ENCODE measurements around the gene KARS1.

DNA sequence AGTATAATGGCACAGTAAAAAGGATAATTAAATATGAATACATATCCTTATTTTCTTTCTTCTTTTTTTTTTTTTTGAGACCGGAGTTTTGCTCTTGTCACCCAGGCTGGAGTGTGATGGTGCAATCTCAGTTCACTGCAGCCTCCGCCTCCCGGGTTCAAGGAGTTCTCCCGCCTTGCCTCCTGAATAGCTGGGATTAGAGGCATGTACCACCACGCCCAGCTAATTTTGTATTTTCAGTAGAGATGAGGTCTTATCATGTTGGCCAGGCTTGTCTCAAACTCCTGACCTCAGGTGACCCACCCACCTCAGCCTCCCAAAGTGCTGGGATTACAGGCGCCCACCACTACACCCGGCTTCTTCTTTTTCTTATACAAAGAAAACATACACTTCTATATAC, 69.3 kb downstream of the KARS1 start:
- TF ChIP-seq, protein P1, sequence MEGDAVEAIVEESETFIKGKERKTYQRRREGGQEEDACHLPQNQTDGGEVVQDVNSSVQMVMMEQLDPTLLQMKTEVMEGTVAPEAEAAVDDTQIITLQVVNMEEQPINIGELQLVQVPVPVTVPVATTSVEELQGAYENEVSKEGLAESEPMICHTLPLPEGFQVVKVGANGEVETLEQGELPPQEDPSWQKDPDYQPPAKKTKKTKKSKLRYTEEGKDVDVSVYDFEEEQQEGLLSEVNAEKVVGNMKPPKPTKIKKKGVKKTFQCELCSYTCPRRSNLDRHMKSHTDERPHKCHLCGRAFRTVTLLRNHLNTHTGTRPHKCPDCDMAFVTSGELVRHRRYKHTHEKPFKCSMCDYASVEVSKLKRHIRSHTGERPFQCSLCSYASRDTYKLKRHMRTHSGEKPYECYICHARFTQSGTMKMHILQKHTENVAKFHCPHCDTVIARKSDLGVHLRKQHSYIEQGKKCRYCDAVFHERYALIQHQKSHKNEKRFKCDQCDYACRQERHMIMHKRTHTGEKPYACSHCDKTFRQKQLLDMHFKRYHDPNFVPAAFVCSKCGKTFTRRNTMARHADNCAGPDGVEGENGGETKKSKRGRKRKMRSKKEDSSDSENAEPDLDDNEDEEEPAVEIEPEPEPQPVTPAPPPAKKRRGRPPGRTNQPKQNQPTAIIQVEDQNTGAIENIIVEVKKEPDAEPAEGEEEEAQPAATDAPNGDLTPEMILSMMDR (IDR thresholded peaks at IDR 0.05; ENCODE audit: poor library complexity, severe bottlenecking): no peak
- TF ChIP-seq, protein P2, sequence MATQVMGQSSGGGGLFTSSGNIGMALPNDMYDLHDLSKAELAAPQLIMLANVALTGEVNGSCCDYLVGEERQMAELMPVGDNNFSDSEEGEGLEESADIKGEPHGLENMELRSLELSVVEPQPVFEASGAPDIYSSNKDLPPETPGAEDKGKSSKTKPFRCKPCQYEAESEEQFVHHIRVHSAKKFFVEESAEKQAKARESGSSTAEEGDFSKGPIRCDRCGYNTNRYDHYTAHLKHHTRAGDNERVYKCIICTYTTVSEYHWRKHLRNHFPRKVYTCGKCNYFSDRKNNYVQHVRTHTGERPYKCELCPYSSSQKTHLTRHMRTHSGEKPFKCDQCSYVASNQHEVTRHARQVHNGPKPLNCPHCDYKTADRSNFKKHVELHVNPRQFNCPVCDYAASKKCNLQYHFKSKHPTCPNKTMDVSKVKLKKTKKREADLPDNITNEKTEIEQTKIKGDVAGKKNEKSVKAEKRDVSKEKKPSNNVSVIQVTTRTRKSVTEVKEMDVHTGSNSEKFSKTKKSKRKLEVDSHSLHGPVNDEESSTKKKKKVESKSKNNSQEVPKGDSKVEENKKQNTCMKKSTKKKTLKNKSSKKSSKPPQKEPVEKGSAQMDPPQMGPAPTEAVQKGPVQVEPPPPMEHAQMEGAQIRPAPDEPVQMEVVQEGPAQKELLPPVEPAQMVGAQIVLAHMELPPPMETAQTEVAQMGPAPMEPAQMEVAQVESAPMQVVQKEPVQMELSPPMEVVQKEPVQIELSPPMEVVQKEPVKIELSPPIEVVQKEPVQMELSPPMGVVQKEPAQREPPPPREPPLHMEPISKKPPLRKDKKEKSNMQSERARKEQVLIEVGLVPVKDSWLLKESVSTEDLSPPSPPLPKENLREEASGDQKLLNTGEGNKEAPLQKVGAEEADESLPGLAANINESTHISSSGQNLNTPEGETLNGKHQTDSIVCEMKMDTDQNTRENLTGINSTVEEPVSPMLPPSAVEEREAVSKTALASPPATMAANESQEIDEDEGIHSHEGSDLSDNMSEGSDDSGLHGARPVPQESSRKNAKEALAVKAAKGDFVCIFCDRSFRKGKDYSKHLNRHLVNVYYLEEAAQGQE (IDR thresholded peaks at IDR 0.05; ENCODE audit: borderline replicate concordance): no peak
- TF ChIP-seq RAD21 (conservative IDR thresholded peaks at IDR 0.05) (no peak), POLR2AphosphoS5 (IDR thresholded peaks at IDR 0.05) (no peak), EZH2 (IDR thresholded peaks at IDR 0.05; ENCODE audit: borderline replicate concordance, insufficient read depth, low read length, poor library complexity, severe bottlenecking) (no peak), SMC3 (conservative IDR thresholded peaks at IDR 0.05; ENCODE audit: poor library complexity) (no peak), EP300 (conservative IDR thresholded peaks at IDR 0.05; ENCODE audit: poor library complexity, severe bottlenecking) (no peak)
